H1 (cell line): ENCODE measurements around the gene C2orf72. TPM values are rescaled to one million over a fixed set of nuclear protein-coding genes. Genes with fewer than 3 reads are reported as not detected.

Experiments
- CTCF ChIA-PET: fragments of 300-600 bp; sonication (Branson Sonifier 250); formaldehyde crosslinking; loops from one replicate; lab custom pipeline; 2021; ENCODE audit not compliant: partially characterized antibody; lab: Charles Lee
- POLR2A ChIA-PET: fragments of 300-600 bp; sonication (Branson Sonifier 250); formaldehyde crosslinking; loops from one replicate; lab custom pipeline; 2021; ENCODE audit warnings: inconsistent platforms; ENCODE audit not compliant: partially characterized antibody; lab: Charles Lee
- DNase-seq, 2 experiments: peaks; one replicate each; pipeline versions ENCODE4 v3.0.0 to v3.0.0-alpha.2; 2010 to 2022; ENCODE audit warnings: low spot score in 2 of 2, low read depth in 1 of 2, mixed read lengths in 1 of 2
- FAIRE-seq: peaks from 2 replicates; lab custom pipeline; 2011; peaks lifted over from hg19 to GRCh38; lab: Jason Lieb, UNC
- H2AFZ ChIP-seq: 2 replicates; pipeline ENCODE4 v1.8.1; 2012; ENCODE audit warnings: low read length, inconsistent platforms
- H2AK5ac ChIP-seq: 2 replicates; pipeline ENCODE4 v1.6.1; 2013; ENCODE audit warnings: low read depth, low read length
- H2BK120ac ChIP-seq: replicated peaks from 2 replicates; pipeline ENCODE3; 2013; ENCODE audit warnings: low read depth, low read length, inconsistent platforms
- H2BK12ac ChIP-seq: 2 replicates; pipeline ENCODE4 v1.6.1; 2013; ENCODE audit warnings: low read depth, low read length
- H2BK15ac ChIP-seq: 2 replicates; pipeline ENCODE4 v1.6.1; 2013; ENCODE audit warnings: low read length
- H2BK20ac ChIP-seq: 2 replicates; pipeline ENCODE4 v1.6.1; 2013; ENCODE audit warnings: low read length
- H2BK5ac ChIP-seq: 2 replicates; pipeline ENCODE4 v1.6.1; 2013; ENCODE audit warnings: low read depth, low read length
- H3K14ac ChIP-seq: 2 replicates; pipeline ENCODE4 v1.6.1; 2013; ENCODE audit warnings: inconsistent platforms; ENCODE audit not compliant: insufficient read length
- H3K18ac ChIP-seq: 2 replicates; pipeline ENCODE4 v1.6.1; 2013; ENCODE audit warnings: low read length; ENCODE audit errors: extremely low read depth
- H3K23ac ChIP-seq: 2 replicates; pipeline ENCODE4 v1.6.1; 2013; ENCODE audit warnings: inconsistent platforms; ENCODE audit not compliant: insufficient read length
- H3K23me2 ChIP-seq: 2 replicates; pipeline ENCODE4 v1.6.1; 2013; ENCODE audit warnings: low read depth, low read length
- H3K27ac ChIP-seq: 2 replicates; pipeline ENCODE4 v1.6.1; 2011; ENCODE audit warnings: low read depth, low read length, inconsistent platforms
- H3K27me3 ChIP-seq, 4 experiments: replicated peaks in 1 of 4; 1 replicate in 1 of 4; 2 replicates in 3 of 4; pipeline versions ENCODE4 v1.6.1 to v1.8.1; 2011 to 2013; ENCODE audit warnings: low read length in 3 of 4, mild to moderate bottlenecking in 3 of 4, inconsistent platforms in 2 of 4, mixed read lengths in 2 of 4, moderate library complexity in 1 of 4; ENCODE audit not compliant: control insufficient read depth in 3 of 4, insufficient read depth in 3 of 4; ENCODE audit errors: extremely low read depth in 1 of 4
- H3K36me3 ChIP-seq, 4 experiments: 2 replicates each; pipeline versions ENCODE4 v1.6.1 to v1.8.1; 2011 to 2013; ENCODE audit warnings: mild to moderate bottlenecking in 4 of 4, low read length in 3 of 4, moderate library complexity in 2 of 4, control low read depth in 1 of 4, inconsistent platforms in 1 of 4; ENCODE audit not compliant: insufficient read depth in 4 of 4, control insufficient read depth in 2 of 4
- H3K4ac ChIP-seq: replicated peaks from 2 replicates; pipeline ENCODE3; 2013; ENCODE audit warnings: low read length, low read depth, mixed read lengths, inconsistent platforms; ENCODE audit not compliant: insufficient read length
- H3K4me1 ChIP-seq, 4 experiments: replicated peaks in 1 of 4; 1 replicate in 1 of 4; 2 replicates in 3 of 4; pipeline versions ENCODE4 v1.6.1 to v1.8.1; 2011 to 2013; ENCODE audit warnings: low read length in 3 of 4, inconsistent platforms in 2 of 4, mixed read lengths in 1 of 4; ENCODE audit not compliant: insufficient read depth in 4 of 4, control insufficient read depth in 3 of 4
- H3K4me2 ChIP-seq, 2 experiments: 2 replicates each; pipeline versions ENCODE4 v1.6.1 to v1.8.1; 2011 to 2013; ENCODE audit warnings: low read depth in 2 of 2, low read length in 2 of 2, control low read depth in 1 of 2, inconsistent platforms in 1 of 2, mild to moderate bottlenecking in 1 of 2; ENCODE audit not compliant: insufficient read depth in 1 of 2
- H3K4me3 ChIP-seq, 4 experiments: fragments of 200-600, 300-600 bp in 1 of 4; sonication (generic), shearing (Covaris generic), sonication (Bioruptor Twin) in 1 of 4; 2 replicates each; pipeline versions ENCODE4 v1.5.1 to v1.8.1; 2011 to 2016; ENCODE audit warnings: low read length in 4 of 4, low read depth in 3 of 4, control low read depth in 2 of 4, inconsistent platforms in 2 of 4, mild to moderate bottlenecking in 2 of 4, mixed read lengths in 1 of 4, moderate library complexity in 1 of 4; ENCODE audit not compliant: insufficient read depth in 2 of 4; ENCODE audit errors: extremely low read depth in 1 of 4
- H3K56ac ChIP-seq: replicated peaks from 2 replicates; pipeline ENCODE3; 2013; ENCODE audit warnings: low read depth, mild to moderate bottlenecking, mixed read lengths, low read length, inconsistent platforms; ENCODE audit not compliant: insufficient read length
- H3K79me1 ChIP-seq: 2 replicates; pipeline ENCODE4 v1.6.1; 2013; ENCODE audit warnings: low read depth, low read length, control low read depth
- H3K79me2 ChIP-seq, 2 experiments: 2 replicates each; pipeline versions ENCODE4 v1.6.1 to v1.8.1; 2012 to 2013; ENCODE audit warnings: low read length in 2 of 2, mild to moderate bottlenecking in 2 of 2, inconsistent platforms in 1 of 2; ENCODE audit not compliant: insufficient read depth in 2 of 2, control insufficient read depth in 1 of 2
- H3K9ac ChIP-seq, 4 experiments: replicated peaks in 1 of 4; 1 replicate in 1 of 4; 2 replicates in 3 of 4; pipeline versions ENCODE4 v1.6.1 to v1.8.1; 2011 to 2013; ENCODE audit warnings: low read depth in 3 of 4, low read length in 3 of 4, control low read depth in 2 of 4, mild to moderate bottlenecking in 2 of 4, moderate library complexity in 2 of 4, inconsistent platforms in 1 of 4; ENCODE audit errors: extremely low read depth in 1 of 4
- H3K9me3 ChIP-seq, 2 experiments: 2 replicates each; pipeline versions ENCODE4 v1.6.1 to v1.8.1; 2012 to 2013; ENCODE audit warnings: mild to moderate bottlenecking in 2 of 2, moderate library complexity in 2 of 2, control low read depth in 1 of 2, inconsistent platforms in 1 of 2, low read depth in 1 of 2, low read length in 1 of 2, mixed read lengths in 1 of 2; ENCODE audit not compliant: insufficient read depth in 2 of 2
- H4K20me1 ChIP-seq, 2 experiments: replicated peaks in 1 of 2; 2 replicates each; pipeline versions ENCODE3 to v1.8.1; 2011 to 2013; ENCODE audit warnings: inconsistent platforms in 2 of 2, low read length in 2 of 2, mild to moderate bottlenecking in 1 of 2; ENCODE audit not compliant: insufficient read depth in 2 of 2, control insufficient read depth in 1 of 2
- H4K5ac ChIP-seq: 2 replicates; pipeline ENCODE4 v1.6.1; 2013; ENCODE audit warnings: low read length, low read depth, mixed read lengths, inconsistent platforms; ENCODE audit not compliant: insufficient read length
- H4K8ac ChIP-seq: 2 replicates; pipeline ENCODE4 v1.8.0; 2013; ENCODE audit warnings: mild to moderate bottlenecking, moderate library complexity, low read length, inconsistent platforms; ENCODE audit not compliant: insufficient read depth; ENCODE audit errors: extremely low read depth
- H4K91ac ChIP-seq: replicated peaks from 2 replicates; pipeline ENCODE3; 2013; ENCODE audit warnings: low read length, mixed read lengths, inconsistent platforms; ENCODE audit not compliant: insufficient read length
- ASH2L ChIP-seq: fragments of 200-600, 300-600 bp; sonication (generic); IDR thresholded peaks from one replicate; pipeline ENCODE4 v1.7.1; 2017; ENCODE audit warnings: low read length
- CBX5 ChIP-seq: fragments of 300-800, 300-1000 bp; sonication (generic); IDR thresholded peaks from 2 replicates; pipeline ENCODE4 v1.7.1; 2016; ENCODE audit warnings: antibody characterized with exemption, low read length, low read depth
- CEBPB ChIP-seq: IDR thresholded peaks from 2 replicates; pipeline ENCODE4 v1.6.1; 2012; ENCODE audit warnings: low read depth, low read length
- E2F6 ChIP-seq: IDR thresholded peaks from 2 replicates; pipeline ENCODE4 v1.6.1; 2012; ENCODE audit warnings: inconsistent platforms
- FOSL1 ChIP-seq: IDR thresholded peaks from 2 replicates; pipeline ENCODE4 v1.6.1; 2011; ENCODE audit warnings: mild to moderate bottlenecking, low read depth, low read length, moderate library complexity; ENCODE audit not compliant: insufficient read depth
- MAX ChIP-seq: IDR thresholded peaks from 2 replicates; pipeline ENCODE4 v1.6.1; 2012; ENCODE audit warnings: inconsistent platforms
- POLR2AphosphoS5 ChIP-seq: IDR thresholded peaks from 2 replicates; pipeline ENCODE4 v1.6.1; 2011; ENCODE audit warnings: low read depth, low read length
- SP2 ChIP-seq: IDR thresholded peaks from 2 replicates; pipeline ENCODE4 v1.6.1; 2012; ENCODE audit warnings: mild to moderate bottlenecking, low read length, inconsistent platforms
- SP4 ChIP-seq: IDR thresholded peaks from 2 replicates; pipeline ENCODE4 v1.6.1; 2012; ENCODE audit warnings: low read length, inconsistent platforms
- WGBS, 2 experiments: shearing (Covaris generic) in 1 of 2; methylation state at CpG; one replicate each; pipeline versions ENCODE4 v1.1.6 to v1.1.7; 2013 to 2015; ENCODE audit warnings: low lambda C conversion rate in 2 of 2, mixed read lengths in 2 of 2, inconsistent platforms in 1 of 2, low coverage in 1 of 2, missing lambda C conversion rate in 1 of 2; ENCODE audit not compliant: insufficient replicate concordance in 2 of 2, insufficient coverage in 1 of 2, insufficient read length in 1 of 2; ENCODE audit errors: extremely low coverage in 1 of 2, missing lambda C conversion rate in 1 of 2; 5-methylcytosine and 5-hydroxymethylcytosine counted together
- polyA plus RNA-seq, 7 experiments: library from polyadenylated mRNA; depleted of rRNA in 3 of 7; stranded (reverse) in 5 of 7; unstranded in 2 of 7; fragments of >200 nt in 5 of 7; fragments of 200-250 nt in 2 of 7; gene quantifications; 1 replicate in 5 of 7; 2 replicates in 1 of 7; 4 replicates in 1 of 7; pipeline versions ENCODE4 v1.2.1 to v1.2.3, GENCODE V29; 2011 to 2013; ENCODE audit warnings: missing spikeins in 2 of 7, mixed read lengths in 2 of 7
- total RNA-seq: library from RNA; stranded (reverse); fragmentation: NEBNext Ultra II Directional; extraction: Animal tissue kit (Norgen Biotek cat#: 25700); gene quantifications from 2 replicates; pipeline ENCODE4 v1.2.1, GENCODE V29; 2021

Gene C2orf72
- total and polyA plus RNA-seq, 2 of the 8 experiments (the other 6 are each of a cell fraction or from before 2014, with no cell fraction given) = 1.1 to 1.7 TPM

GRCh38 chr2:231017231-231017598 is 20.1 kb upstream of the C2orf72 start:
- WGBS, 2 experiments = 79% methylated on average over 4 of the region's 4 CpGs; no CpG with 5 or more reads in 1 of the 2 experiments
- Histone ChIP-seq H2BK120ac (no peak overlapping the region), H4K8ac (no peak overlapping the region), H3K36me3 (no peaks in the 10 kb centered on the region), H3K9ac (no peak overlapping the region), H3K79me2 (no peaks in the 10 kb centered on the region), H3K4ac (no peak overlapping the region), H2BK12ac (no peak overlapping the region), H2AK5ac (no peak overlapping the region), H2BK15ac (no peak overlapping the region), H3K4me2 (no peak overlapping the region), H3K27me3 (no peaks in the 10 kb centered on the region; a peak in 1 of 7 replicates), H3K14ac (no peak overlapping the region), H3K9me3 (no peaks in the 10 kb centered on the region), H4K91ac (no peak overlapping the region), H3K4me3 (no peak overlapping the region), H2BK5ac (no peak overlapping the region), H3K27ac (no peak overlapping the region), H2BK20ac (no peak overlapping the region), H4K5ac (no peak overlapping the region), H3K23ac (no peak overlapping the region), H4K20me1 (no peaks in the 10 kb centered on the region), H3K18ac (no peak overlapping the region), H3K56ac (no peak overlapping the region), H3K23me2 (0 out of 2 replicates have a peak, but pooled peaks cover 3% of the 10 kb centered on the region), H2AFZ (no peak overlapping the region), H3K79me1 (no peaks in the 10 kb centered on the region), H3K4me1 (peaks cover 0 to 8% (median 5%) of the 10 kb centered on the region in 4 experiments; a peak in 5 of 7 replicates)
- POLR2A ChIA-PET = no interaction called here
- CTCF ChIA-PET = interaction anchor here (0.7 to 2.2 kb wide), 11 partner anchors 8 to 334 kb away, joined by 3 to 9 read pairs (median 4); no protein-coding TSS in a partner anchor
- no peak for FAIRE-seq
- TF ChIP-seq SP2 = no peak
- TF ChIP-seq FOSL1 = no peak
- TF ChIP-seq CBX5 = no peak
- no peak for TF ChIP-seq SP4
- TF ChIP-seq MAX = peak; percentile 41; the same call in 1 of the 2 replicates
- no peak for TF ChIP-seq CEBPB
- TF ChIP-seq POLR2AphosphoS5 = no peak
- TF ChIP-seq E2F6 = peak; percentile 33; the same call in 1 of the 2 replicates
- TF ChIP-seq ASH2L = no peak
- no peak for DNase-seq
